Measurements from ENCODE around the gene MRE11. TPM values are rescaled to one million over a fixed set of nuclear protein-coding genes. Genes with fewer than 3 reads are reported as not detected.

The MRE11 gene
- total and polyA plus RNA-seq, 7 donors, result 1.9 to 9.0 (median 7.9) TPM

- Histone ChIP-seq H3K36me3 (ENCODE audit: insufficient read depth in 1 of 2, low read depth in 1 of 2) (no peaks in the 10 kb centered on the region), H3K9me3 (no peaks in the 10 kb centered on the region), H3K27ac (no peak overlapping the region), H3K4me3 (no peak overlapping the region), H3K27me3 (ENCODE audit: insufficient read depth in 3 of 3, low read length in 2 of 3) (peaks cover 0 to 12% (median 0%) of the 10 kb centered on the region in 3 donors), H3K4me1 (no peaks in the 10 kb centered on the region)
- intact Hi-C loops (cut with DNase I), result no loop called here
- WGBS, 3 donors, result 67 to 73% (median 69%) methylated on average over 6 of the region's 6 CpGs
- ATAC-seq (no peak), DNase-seq (peak in 1 of 2 donors; percentile 24)
- no peak for TF ChIP-seq CTCF (IDR thresholded peaks at IDR 0.05)
Measured at GRCh38 chr11:94533696-94534630, 40.3 kb upstream of the MRE11 start.

DNA sequence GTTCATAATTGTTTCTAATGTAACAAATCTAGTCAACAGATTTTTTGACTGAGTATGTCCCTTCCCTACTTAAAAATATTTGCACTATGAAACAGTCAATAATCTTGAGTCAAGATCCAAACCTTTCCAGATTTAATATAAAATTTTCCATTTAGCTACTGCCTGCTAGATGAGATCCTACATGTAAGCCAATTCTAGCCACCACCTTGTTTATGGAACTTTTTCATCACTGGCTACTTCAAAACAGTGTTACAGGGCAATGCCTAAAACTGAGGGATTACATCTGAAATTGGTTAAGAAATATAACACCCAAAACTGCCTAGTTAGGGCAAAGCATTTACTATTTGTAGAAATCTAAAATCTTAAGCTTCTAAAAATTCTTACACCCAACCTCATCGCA lies 39.6 kb upstream of the MRE11 start:
- no peak for ATAC-seq

DNA sequence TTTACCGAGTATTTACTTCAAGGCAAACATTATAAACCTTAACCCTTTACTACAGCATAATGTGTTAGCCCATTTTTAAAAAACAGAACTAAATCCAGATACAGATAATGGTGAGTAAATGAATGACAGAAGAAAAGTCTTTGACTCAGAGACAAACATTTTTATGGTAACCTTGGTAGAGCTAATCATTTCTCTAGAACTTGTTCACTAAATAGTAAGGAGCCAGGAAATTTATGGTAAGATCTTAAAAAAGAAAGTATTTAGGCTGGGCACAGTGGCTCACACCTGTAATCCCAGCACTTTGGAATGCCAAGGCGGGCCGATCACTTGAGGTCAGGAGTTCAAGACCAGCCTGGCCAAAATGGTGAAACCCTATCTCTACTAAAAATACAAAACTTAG lies 38.6 kb upstream of the MRE11 start:
- Histone ChIP-seq H3K36me3 (ENCODE audit: insufficient read depth in 1 of 2, low read depth in 1 of 2) (no peaks in the 10 kb centered on the region), H3K27me3 (ENCODE audit: insufficient read depth in 3 of 3, low read length in 2 of 3) (peaks cover 0 to 10% (median 0%) of the 10 kb centered on the region in 3 donors), H3K9me3 (no peaks in the 10 kb centered on the region), H3K4me1 (no peaks in the 10 kb centered on the region), H3K4me3 (no peak overlapping the region), H3K27ac (no peak overlapping the region)
- DNase-seq, result no peak
- ATAC-seq, result no peak
- intact Hi-C loops (cut with DNase I), result no loop called here
- no peak for TF ChIP-seq CTCF (IDR thresholded peaks at IDR 0.05)
- 68 to 80% (median 77%) methylated on average over 3 of the region's 3 CpGs for WGBS, 3 donors

More for the DNA sequence above, 39.6 kb upstream of the MRE11 start:
- no peak overlapping the region for H3K4me3 ChIP-seq
- H3K27me3 ChIP-seq (ENCODE audit: insufficient read depth in 3 of 3, low read length in 2 of 3), result peaks cover 0 to 12% (median 0%) of the 10 kb centered on the region in 3 donors
- H3K27ac ChIP-seq, result no peak overlapping the region
- TF ChIP-seq CTCF (IDR thresholded peaks at IDR 0.05), result no peak
- no peaks in the 10 kb centered on the region for H3K36me3 ChIP-seq (ENCODE audit: insufficient read depth in 1 of 2, low read depth in 1 of 2)
- H3K4me1 ChIP-seq, result no peaks in the 10 kb centered on the region
- intact Hi-C loops (cut with DNase I), result no loop called here
- H3K9me3 ChIP-seq, result no peaks in the 10 kb centered on the region
- WGBS, 3 donors, result 75 to 91% (median 76%) methylated on average over 1 of the region's 1 CpG
- no peak for DNase-seq

GRCh38 chr11:94528551-94528950 lies 34.9 kb upstream of the MRE11 start:
- DNase-seq (no peak), ATAC-seq (no peak)
- no peaks in the 10 kb centered on the region for H3K36me3 ChIP-seq (ENCODE audit: insufficient read depth in 1 of 2, low read depth in 1 of 2)
- H3K9me3 ChIP-seq, result no peaks in the 10 kb centered on the region
- H3K4me3 ChIP-seq, result no peak overlapping the region
- no peaks in the 10 kb centered on the region for H3K4me1 ChIP-seq
- intact Hi-C loops (cut with DNase I), result no loop called here
- no peak for TF ChIP-seq CTCF (IDR thresholded peaks at IDR 0.05)
- no peak overlapping the region for H3K27ac ChIP-seq
- peaks cover 0 to 4% (median 0%) of the 10 kb centered on the region in 3 donors for H3K27me3 ChIP-seq (ENCODE audit: insufficient read depth in 3 of 3, low read length in 2 of 3)

All from psoas muscle (tissue), 8 donors.